ENCODE results near the gene MKNK1.
"Not testable (repeated sequence)": the region's sequence is repeated elsewhere in the genome, so short reads cannot be mapped to it uniquely, and the experiment has no call there.

MKNK1 gene

DNA sequence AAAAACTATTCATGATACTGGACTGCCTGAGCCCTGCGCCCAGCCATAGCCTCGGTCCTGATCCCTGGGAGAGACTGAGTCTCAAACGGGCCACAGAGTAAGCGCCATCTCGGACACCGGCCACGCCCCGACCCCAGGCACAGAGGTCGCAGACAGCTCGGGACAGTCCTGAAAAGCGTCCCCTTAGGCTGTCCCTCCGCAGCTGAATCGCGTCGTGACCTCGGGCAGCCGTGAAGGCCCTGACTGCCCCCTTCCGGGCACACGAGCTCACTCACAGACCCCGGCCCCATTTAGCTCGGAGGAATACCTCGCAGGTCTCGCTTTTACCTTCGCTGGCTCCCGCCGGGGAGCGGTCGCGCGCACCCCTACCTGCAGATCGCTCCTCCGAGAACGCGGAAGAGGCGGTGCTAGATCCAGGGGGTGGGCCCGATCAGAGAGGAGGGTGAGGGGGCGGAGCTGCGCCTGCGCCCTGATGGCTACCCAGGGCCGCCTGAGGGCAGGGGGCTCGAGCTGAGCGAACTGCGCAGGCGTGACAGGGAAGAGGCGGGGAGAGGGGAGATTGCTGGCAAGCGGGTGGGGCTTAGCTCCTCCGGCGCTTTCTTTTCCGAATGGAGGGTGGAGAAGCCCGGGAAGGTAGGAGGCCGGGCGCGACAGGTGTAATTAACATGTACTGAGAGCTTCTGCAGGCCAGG is at the start of gene MKNK1:
TSS of gene MKNK1 (minus strand) at position 411 of the 692 bp plus-strand sequence. CDS start 20,941 bp downstream, outside the sequence.
- peak; percentile 93 for DNase-seq (ENCODE audit: low read depth)
- TF ChIP-seq MYC (IDR thresholded peaks at IDR 0.05; ENCODE audit: low read depth, low read length) (0 out of 2 replicates have a peak, but pooled peaks have one; percentile 16), POLR2A (IDR thresholded peaks at IDR 0.05; ENCODE audit: extremely low read depth, insufficient read length) (peak; percentile 96)
- TF ChIP-seq, protein P1, sequence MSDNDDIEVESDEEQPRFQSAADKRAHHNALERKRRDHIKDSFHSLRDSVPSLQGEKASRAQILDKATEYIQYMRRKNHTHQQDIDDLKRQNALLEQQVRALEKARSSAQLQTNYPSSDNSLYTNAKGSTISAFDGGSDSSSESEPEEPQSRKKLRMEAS (IDR thresholded peaks at IDR 0.05; ENCODE audit: low read depth, low read length) = no peak
- TF ChIP-seq, protein P2, sequence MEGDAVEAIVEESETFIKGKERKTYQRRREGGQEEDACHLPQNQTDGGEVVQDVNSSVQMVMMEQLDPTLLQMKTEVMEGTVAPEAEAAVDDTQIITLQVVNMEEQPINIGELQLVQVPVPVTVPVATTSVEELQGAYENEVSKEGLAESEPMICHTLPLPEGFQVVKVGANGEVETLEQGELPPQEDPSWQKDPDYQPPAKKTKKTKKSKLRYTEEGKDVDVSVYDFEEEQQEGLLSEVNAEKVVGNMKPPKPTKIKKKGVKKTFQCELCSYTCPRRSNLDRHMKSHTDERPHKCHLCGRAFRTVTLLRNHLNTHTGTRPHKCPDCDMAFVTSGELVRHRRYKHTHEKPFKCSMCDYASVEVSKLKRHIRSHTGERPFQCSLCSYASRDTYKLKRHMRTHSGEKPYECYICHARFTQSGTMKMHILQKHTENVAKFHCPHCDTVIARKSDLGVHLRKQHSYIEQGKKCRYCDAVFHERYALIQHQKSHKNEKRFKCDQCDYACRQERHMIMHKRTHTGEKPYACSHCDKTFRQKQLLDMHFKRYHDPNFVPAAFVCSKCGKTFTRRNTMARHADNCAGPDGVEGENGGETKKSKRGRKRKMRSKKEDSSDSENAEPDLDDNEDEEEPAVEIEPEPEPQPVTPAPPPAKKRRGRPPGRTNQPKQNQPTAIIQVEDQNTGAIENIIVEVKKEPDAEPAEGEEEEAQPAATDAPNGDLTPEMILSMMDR (IDR thresholded peaks at IDR 0.05; ENCODE audit: low read depth, low read length) = peak; percentile 18
- H3K4me3 ChIP-seq (ENCODE audit: low read depth, low read length) = peak within 1 kb of the TSS; percentile 87

DNA sequence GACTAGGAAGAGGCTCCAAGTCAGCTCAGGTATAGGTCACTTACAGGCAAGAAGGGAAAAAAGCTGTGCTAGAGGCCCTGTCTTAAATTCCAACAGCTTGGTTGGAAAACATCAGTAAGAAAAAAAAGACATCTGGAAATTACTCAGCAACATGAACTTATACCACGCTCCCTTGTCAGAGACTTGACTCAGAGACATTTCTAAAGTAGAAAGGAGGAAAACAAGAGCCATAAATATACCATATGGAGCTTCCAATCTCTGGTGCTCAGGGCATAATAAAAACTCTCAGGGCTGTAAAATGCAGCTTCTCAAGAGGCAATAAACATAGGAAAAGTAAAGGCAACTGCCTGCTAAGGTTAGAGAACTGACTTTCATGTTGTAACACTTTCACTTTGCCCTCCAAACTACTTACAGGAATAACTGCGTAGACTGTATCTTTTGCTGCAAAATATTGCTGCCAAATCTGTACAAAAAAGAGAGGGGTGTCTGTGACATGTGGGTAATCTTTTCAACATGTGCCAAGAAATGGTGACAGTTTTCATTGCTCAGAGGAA is 49.4 kb upstream of the MKNK1 start:
- TF ChIP-seq MYC (IDR thresholded peaks at IDR 0.05; ENCODE audit: low read depth, low read length) (no peak), POLR2A (IDR thresholded peaks at IDR 0.05; ENCODE audit: extremely low read depth, insufficient read length) (no peak)
- TF ChIP-seq, protein P1 (IDR thresholded peaks at IDR 0.05; ENCODE audit: low read depth, low read length) = no peak
- TF ChIP-seq, protein P2 (IDR thresholded peaks at IDR 0.05; ENCODE audit: low read depth, low read length) = no peak
- no peak for DNase-seq (ENCODE audit: low read depth)
- no peak overlapping the region for H3K4me3 ChIP-seq (ENCODE audit: low read depth, low read length)

DNA sequence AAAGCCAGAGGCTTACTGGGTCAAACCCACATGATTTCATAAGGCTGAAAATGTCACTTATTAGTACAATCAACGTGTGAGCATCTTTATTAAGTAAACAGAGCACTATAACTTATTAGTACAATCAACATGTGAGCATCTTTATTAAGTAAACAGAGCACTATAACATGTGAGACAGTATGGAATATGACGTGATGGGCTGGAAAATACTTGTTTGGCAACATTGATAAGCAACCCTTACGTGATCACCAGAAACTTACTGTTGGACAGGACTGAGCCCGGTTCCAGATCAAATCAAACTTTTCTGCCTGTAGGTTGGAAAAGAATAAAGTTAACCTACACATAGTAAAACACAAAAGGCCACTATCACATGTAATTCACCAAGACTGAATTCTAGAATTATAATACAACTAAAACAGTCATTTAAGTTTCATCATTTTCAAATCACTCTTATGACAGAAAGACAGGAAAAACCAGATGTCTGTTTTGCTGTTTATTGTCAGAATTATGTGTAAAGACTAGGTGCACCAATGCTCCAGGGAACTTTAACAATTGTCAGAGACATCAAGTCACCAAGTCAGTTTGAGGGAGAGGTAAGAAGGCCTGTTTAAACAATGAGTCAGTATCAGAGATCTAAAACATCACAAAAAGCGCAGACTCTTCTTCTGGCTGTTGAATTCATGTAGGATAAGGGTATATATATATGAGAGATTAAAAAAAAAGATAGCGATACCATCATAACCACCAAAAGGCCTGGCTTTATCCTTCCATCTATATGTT is 48.4 kb upstream of the MKNK1 start:
- no peak for DNase-seq (ENCODE audit: low read depth)
- H3K4me3 ChIP-seq (ENCODE audit: low read depth, low read length) = no peak overlapping the region
- no peak for TF ChIP-seq MYC (IDR thresholded peaks at IDR 0.05; ENCODE audit: low read depth, low read length)
- TF ChIP-seq POLR2A (IDR thresholded peaks at IDR 0.05; ENCODE audit: extremely low read depth, insufficient read length) = no peak
- TF ChIP-seq, protein P2 (IDR thresholded peaks at IDR 0.05; ENCODE audit: low read depth, low read length) = no peak
- TF ChIP-seq, protein P1 (IDR thresholded peaks at IDR 0.05; ENCODE audit: low read depth, low read length) = no peak

DNA sequence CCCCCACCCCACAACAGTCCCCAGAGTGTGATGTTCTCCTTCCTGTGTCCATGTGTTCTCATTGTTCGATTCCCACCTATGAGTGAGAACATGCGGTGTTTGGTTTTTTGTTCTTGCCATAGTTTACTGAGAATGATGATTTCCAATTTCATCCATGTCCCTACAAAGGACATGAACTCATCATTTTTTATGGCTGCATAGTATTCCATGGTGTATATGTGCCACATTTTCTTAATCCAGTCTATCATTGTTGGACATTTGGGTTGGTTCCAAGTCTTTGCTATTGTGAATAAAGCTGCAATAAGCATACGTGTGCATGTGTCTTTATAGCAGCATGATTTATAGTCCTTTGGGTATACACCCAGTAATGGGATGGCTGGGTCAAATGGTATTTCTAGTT is 47.1 kb upstream of the MKNK1 start:
- DNase-seq (ENCODE audit: low read depth); H3K4me3 ChIP-seq (ENCODE audit: low read depth, low read length): not testable (repeated sequence)

DNA sequence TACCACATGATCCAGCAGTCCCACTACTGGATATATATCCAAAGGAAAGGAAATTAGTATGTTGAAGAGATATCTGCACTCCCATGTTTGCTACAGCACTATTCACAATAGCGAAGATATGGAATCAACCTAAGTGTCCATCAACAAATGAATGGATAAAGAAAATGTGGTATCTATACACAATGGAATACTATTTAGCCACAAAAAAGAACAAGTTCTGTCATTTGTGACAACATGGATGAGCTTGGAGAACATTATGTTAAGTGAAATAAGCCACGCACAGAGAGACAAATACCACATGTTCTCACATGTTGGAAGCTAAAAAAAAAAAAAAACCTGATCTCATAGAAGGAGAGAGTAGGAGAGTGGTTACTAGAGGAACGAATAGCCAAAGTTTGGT is 46.4 kb upstream of the MKNK1 start:
- H3K4me3 ChIP-seq (ENCODE audit: low read depth, low read length) = no peak overlapping the region
- TF ChIP-seq POLR2A (IDR thresholded peaks at IDR 0.05; ENCODE audit: extremely low read depth, insufficient read length) (no peak), MYC (IDR thresholded peaks at IDR 0.05; ENCODE audit: low read depth, low read length) (no peak)
- TF ChIP-seq, protein P1 (IDR thresholded peaks at IDR 0.05; ENCODE audit: low read depth, low read length) = no peak
- TF ChIP-seq, protein P2 (IDR thresholded peaks at IDR 0.05; ENCODE audit: low read depth, low read length) = no peak
- DNase-seq (ENCODE audit: low read depth) = no peak

DNA sequence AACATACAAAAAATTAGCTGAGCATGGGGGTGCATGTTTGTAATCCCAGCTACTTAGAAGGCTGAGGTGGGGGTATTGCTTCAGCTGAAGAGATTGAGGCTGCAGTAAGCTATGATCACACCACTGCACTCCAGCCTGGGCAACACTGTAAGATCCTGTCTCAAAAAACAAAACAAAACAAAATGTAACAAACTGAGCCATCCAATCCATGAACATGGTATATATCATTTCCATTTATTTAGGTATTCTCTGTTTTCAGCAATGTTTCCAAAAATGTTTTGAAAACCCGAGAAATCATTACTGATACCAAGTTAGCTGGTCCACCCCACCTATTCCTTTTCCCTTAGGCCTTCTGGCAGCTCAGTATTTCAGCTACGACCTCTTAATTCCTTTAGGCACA is 45.7 kb upstream of the MKNK1 start:
- no peak for DNase-seq (ENCODE audit: low read depth)
- no peak for TF ChIP-seq POLR2A (IDR thresholded peaks at IDR 0.05; ENCODE audit: extremely low read depth, insufficient read length)
- TF ChIP-seq, protein P1 (IDR thresholded peaks at IDR 0.05; ENCODE audit: low read depth, low read length) = no peak
- no peak for TF ChIP-seq MYC (IDR thresholded peaks at IDR 0.05; ENCODE audit: low read depth, low read length)
- TF ChIP-seq, protein P2 (IDR thresholded peaks at IDR 0.05; ENCODE audit: low read depth, low read length) = no peak
- H3K4me3 ChIP-seq (ENCODE audit: low read depth, low read length) = no peak overlapping the region
